CD4-positive, alpha-beta T cell (primary cell): ENCODE data around the gene KIF26B. TPM values are rescaled to one million over a fixed set of nuclear protein-coding genes. Genes with fewer than 3 reads are reported as not detected.

Experiments used
- ATAC-seq: fragments of 200-7000 bp; cut with Tn5 transposase; one replicate; pipeline ENCODE4 v1.10.0; 2022; ENCODE audit warnings: mild to moderate bottlenecking; ENCODE audit not compliant: poor library complexity
- CTCF ChIA-PET: fragments of 350-600 bp; sonication (Branson Sonifier 250); formaldehyde crosslinking; loops from one replicate; lab custom pipeline; 2021; ENCODE audit warnings: antibody characterized with exemption, inconsistent platforms; lab: Charles Lee
- POLR2A ChIA-PET: fragments of 350-600 bp; sonication (Branson Sonifier 250); formaldehyde crosslinking; loops from one replicate; lab custom pipeline; 2021; ENCODE audit warnings: antibody characterized with exemption, inconsistent platforms; lab: Charles Lee
- DNase-seq, 14 experiments: peaks; one replicate each; pipeline ENCODE4 v3.0.0-alpha.2; 2013 to 2020; ENCODE audit warnings: mixed read lengths in 2 of 14
- H3K27ac ChIP-seq, 2 donors: one replicate each; pipeline versions ENCODE4 v1.5.1 to v1.7.0; 2013; ENCODE audit warnings: low read length in 2 of 2, low read depth in 1 of 2, mild to moderate bottlenecking in 1 of 2
- H3K27me3 ChIP-seq, 2 experiments: 1 replicate in 1 of 2; 2 replicates in 1 of 2; pipeline versions ENCODE4 v1.6.1 to v1.7.0; 2013; ENCODE audit warnings: low read length in 2 of 2, control low read depth in 1 of 2, mild to moderate bottlenecking in 1 of 2, moderate library complexity in 1 of 2; ENCODE audit not compliant: insufficient read depth in 2 of 2, control insufficient read depth in 1 of 2
- H3K36me3 ChIP-seq: one replicate; pipeline ENCODE4 v1.6.1; 2013; ENCODE audit warnings: low read length, control low read depth; ENCODE audit not compliant: insufficient read depth
- H3K4me1 ChIP-seq: one replicate; pipeline ENCODE4 v1.6.1; 2013; ENCODE audit warnings: low read length, control low read depth; ENCODE audit not compliant: insufficient read depth
- H3K4me3 ChIP-seq: one replicate; pipeline ENCODE4 v1.5.1; 2013; ENCODE audit warnings: mild to moderate bottlenecking, low read length, moderate library complexity
- H3K9me3 ChIP-seq, 2 experiments: 1 replicate in 1 of 2; 2 replicates in 1 of 2; pipeline versions ENCODE4 v1.6.1 to v1.7.0; 2013; ENCODE audit warnings: low read length in 2 of 2, mild to moderate bottlenecking in 2 of 2, control low read depth in 1 of 2, moderate library complexity in 1 of 2; ENCODE audit not compliant: control insufficient read depth in 1 of 2, insufficient read depth in 1 of 2
- H3K27ac Mint-ChIP-seq: one replicate; pipeline ENCODE4 v1.8.0; 2020; ENCODE audit warnings: mixed read lengths
- H3K27me3 Mint-ChIP-seq: one replicate; pipeline ENCODE4 v1.8.0; 2021; ENCODE audit warnings: mixed read lengths
- H3K36me3 Mint-ChIP-seq: one replicate; pipeline ENCODE4 v1.8.0; 2021; ENCODE audit warnings: low read depth, mixed read lengths
- H3K4me1 Mint-ChIP-seq: one replicate; pipeline ENCODE4 v1.8.0; 2021; ENCODE audit warnings: low read depth, mixed read lengths
- H3K4me3 Mint-ChIP-seq: one replicate; pipeline ENCODE4 v1.8.0; 2020; ENCODE audit warnings: mild to moderate bottlenecking, mixed read lengths
- H3K9me3 Mint-ChIP-seq: one replicate; pipeline ENCODE4 v1.8.0; 2020; ENCODE audit warnings: mixed read lengths
- CTCF ChIP-seq: fragments of 200-600 bp; IDR thresholded peaks from one replicate; pipeline ENCODE4 v1.8.0; 2022; ENCODE audit warnings: antibody characterized with exemption, mild to moderate bottlenecking
- intact Hi-C, 2 experiments: fragments of 100-400 bp; cut with DNase I in 1 of 2; cut with micrococcal nuclease in 1 of 2; formaldehyde crosslinking; loops; one replicate each; pipeline versions ENCODE4 v1.15.1 to v1.9.0; 2023 to 2025; cut with DNase I, micrococcal nuclease
- total RNA-seq, 174 experiments: library from RNA in 2 of 174; stranded (reverse) in 2 of 174; gene quantifications; one replicate each; pipeline ENCODE4 v1.2.3 and lab custom pipeline; 2021 to 2026

Gene KIF26B
- total RNA-seq, 2 experiments from 2014 or later: 0.03 TPM; not detected in 1

GRCh38 chr1:245301921-245302320, 147.1 kb downstream of the KIF26B start:
- Histone ChIP-seq H3K4me1 (no peaks in the 10 kb centered on the region), H3K36me3 (no peaks in the 10 kb centered on the region), H3K9me3 (peaks cover 0 to 3% of the 10 kb centered on the region in 2 experiments), H3K4me3 (no peak overlapping the region), H3K27me3 (no peaks in the 10 kb centered on the region), H3K27ac (no peak overlapping the region)
- ChIA-PET CTCF (no interaction called here), POLR2A (no interaction called here)
- no peak for TF ChIP-seq CTCF
- ATAC-seq: no peak
- H3K9me3 Mint-ChIP-seq: no peaks in the 10 kb centered on the region
- no peaks in the 10 kb centered on the region for H3K27me3 Mint-ChIP-seq
- H3K36me3 Mint-ChIP-seq: no peaks in the 10 kb centered on the region
- intact Hi-C loops: loop anchor here in 1 of 2 experiments (10.0 kb wide), 1 partner anchor 57 kb away; no protein-coding TSS in a partner anchor
- no peak overlapping the region for H3K4me3 Mint-ChIP-seq
- no peak overlapping the region for H3K27ac Mint-ChIP-seq
- no peaks in the 10 kb centered on the region for H3K4me1 Mint-ChIP-seq
- DNase-seq: no peak

GRCh38 chr1:245304698-245305097, 149.9 kb downstream of the KIF26B start:
- Mint-ChIP-seq H3K9me3 (no peaks in the 10 kb centered on the region), H3K4me1 (no peaks in the 10 kb centered on the region), H3K27me3 (no peaks in the 10 kb centered on the region), H3K4me3 (no peak overlapping the region), H3K36me3 (no peaks in the 10 kb centered on the region), H3K27ac (no peak overlapping the region)
- ATAC-seq: no peak
- intact Hi-C loops: loop anchor here in 1 of 2 experiments (10.0 kb wide), 1 partner anchor 60 kb away; no protein-coding TSS in a partner anchor
- TF ChIP-seq CTCF: no peak
- H3K27me3 ChIP-seq: no peaks in the 10 kb centered on the region
- no peaks in the 10 kb centered on the region for H3K36me3 ChIP-seq
- no peak overlapping the region for H3K27ac ChIP-seq
- H3K4me1 ChIP-seq: no peaks in the 10 kb centered on the region
- POLR2A ChIA-PET: no interaction called here
- H3K9me3 ChIP-seq: peaks cover 0 to 3% of the 10 kb centered on the region in 2 experiments
- DNase-seq: no peak
- CTCF ChIA-PET: no interaction called here
- H3K4me3 ChIP-seq: no peak overlapping the region

- intact Hi-C loops: loop anchor here in 1 of 2 experiments (10.0 kb wide), 1 partner anchor 61 kb away; no protein-coding TSS in a partner anchor
- Histone ChIP-seq H3K4me1 (peaks cover under 1% of the 10 kb centered on the region), H3K36me3 (no peaks in the 10 kb centered on the region), H3K4me3 (no peak overlapping the region), H3K9me3 (no peaks in the 10 kb centered on the region), H3K27me3 (no peaks in the 10 kb centered on the region), H3K27ac (no peak overlapping the region)
- no peak for TF ChIP-seq CTCF
- Mint-ChIP-seq H3K27ac (no peak overlapping the region), H3K4me1 (peaks cover 10% of the 10 kb centered on the region), H3K9me3 (no peaks in the 10 kb centered on the region), H3K4me3 (no peak overlapping the region), H3K36me3 (no peaks in the 10 kb centered on the region), H3K27me3 (peaks cover 3% of the 10 kb centered on the region)
- CTCF ChIA-PET: no interaction called here
- ATAC-seq (no peak), DNase-seq (no peak)
- POLR2A ChIA-PET: no interaction called here
Observed at GRCh38 chr1:245306020-245306419, 151.2 kb downstream of the KIF26B start.
